Type B pancreatic cell (in vitro differentiated cells): ENCODE results near the gene PARS2. TPM values are rescaled to one million over a fixed set of nuclear protein-coding genes. Genes with fewer than 3 reads are reported as not detected.
A peak's percentile ranks its signal among the peaks of the same experiment; 100 is the strongest.

ENCODE experiments used
- DNase-seq: peaks from one replicate; pipeline ENCODE4 v3.0.0; 2021; ENCODE audit warnings: mixed read lengths; ENCODE audit not compliant: unreplicated experiment; ENCODE audit errors: extremely low spot score
- H3K27ac Mint-ChIP-seq: 2 replicates; pipeline ENCODE4 v1.8.0; 2021; ENCODE audit warnings: mild to moderate bottlenecking, mixed read lengths
- H3K27me3 Mint-ChIP-seq: 2 replicates; pipeline ENCODE4 v1.8.0; 2021; ENCODE audit warnings: mixed read lengths
- H3K36me3 Mint-ChIP-seq: 2 replicates; pipeline ENCODE4 v1.8.0; 2021; ENCODE audit warnings: mixed read lengths
- H3K4me1 Mint-ChIP-seq: one replicate; pipeline ENCODE4 v1.8.0; 2021; ENCODE audit warnings: mixed read lengths; ENCODE audit not compliant: unreplicated experiment
- H3K4me3 Mint-ChIP-seq: 2 replicates; pipeline ENCODE4 v1.8.0; 2021; ENCODE audit warnings: mild to moderate bottlenecking, mixed read lengths
- H3K9me3 Mint-ChIP-seq: 2 replicates; pipeline ENCODE4 v1.8.0; 2021; ENCODE audit warnings: mixed read lengths
- CTCF ChIP-seq: fragments of 200-600 bp; sonication (generic); conservative IDR thresholded peaks from 2 replicates; pipeline ENCODE4 v1.5.0; 2021; ENCODE audit warnings: antibody characterized with exemption, mild to moderate bottlenecking
- total RNA-seq: library from RNA; stranded (reverse); gene quantifications from 2 replicates; pipeline ENCODE4 v1.2.1, GENCODE V29; 2021; ENCODE audit warnings: low replicate concordance

PARS2 gene
- total RNA-seq, 1 donor from 2014 or later = 9.5 TPM

- no peak overlapping the region for H3K27ac Mint-ChIP-seq
Observed at GRCh38 chr1:54774820-54775498, 10.6 kb upstream of the PARS2 start.

GRCh38 chr1:54772951-54773350 is 8.6 kb upstream of the PARS2 start:
- H3K36me3 Mint-ChIP-seq = no peaks in the 10 kb centered on the region
- H3K4me1 Mint-ChIP-seq = no peaks in the 10 kb centered on the region
- no peaks in the 10 kb centered on the region for H3K9me3 Mint-ChIP-seq
- H3K27me3 Mint-ChIP-seq = peaks cover 5% of the 10 kb centered on the region
- no peak for TF ChIP-seq CTCF
- DNase-seq = no peak
- no peak overlapping the region for H3K4me3 Mint-ChIP-seq
- no peak overlapping the region for H3K27ac Mint-ChIP-seq

More at GRCh38 chr1:54774820-54775498, 10.6 kb upstream of the PARS2 start:
- H3K4me3 Mint-ChIP-seq = no peak overlapping the region
- H3K4me1 Mint-ChIP-seq = no peaks in the 10 kb centered on the region
- no peaks in the 10 kb centered on the region for H3K9me3 Mint-ChIP-seq
- peaks cover 18% of the 10 kb centered on the region for H3K27me3 Mint-ChIP-seq
- no peaks in the 10 kb centered on the region for H3K36me3 Mint-ChIP-seq
- TF ChIP-seq CTCF = no peak
- no peak for DNase-seq

GRCh38 chr1:54768093-54768492 is 3.8 kb upstream of the PARS2 start:
- no peak overlapping the region for H3K4me3 Mint-ChIP-seq
- no peak for TF ChIP-seq CTCF
- H3K27ac Mint-ChIP-seq = no peak overlapping the region

GRCh38 chr1:54767526-54767925 is 3.2 kb upstream of the PARS2 start:
- Mint-ChIP-seq H3K27me3 (peaks cover 9% of the 10 kb centered on the region), H3K9me3 (no peaks in the 10 kb centered on the region), H3K4me1 (peaks cover 16% of the 10 kb centered on the region), H3K27ac (no peak overlapping the region), H3K4me3 (no peak overlapping the region), H3K36me3 (no peaks in the 10 kb centered on the region)
- no peak for DNase-seq
- no peak for TF ChIP-seq CTCF

More at GRCh38 chr1:54768093-54768492, 3.8 kb upstream of the PARS2 start:
- Mint-ChIP-seq H3K9me3 (no peaks in the 10 kb centered on the region), H3K4me1 (peaks cover 12% of the 10 kb centered on the region), H3K27me3 (peaks cover 9% of the 10 kb centered on the region), H3K36me3 (no peaks in the 10 kb centered on the region)
- no peak for DNase-seq

- Mint-ChIP-seq H3K4me3 (peak overlapping the region; percentile 21), H3K27me3 (peaks cover 9% of the 10 kb centered on the region), H3K9me3 (no peaks in the 10 kb centered on the region), H3K27ac (no peak overlapping the region), H3K4me1 (peaks cover 16% of the 10 kb centered on the region), H3K36me3 (no peaks in the 10 kb centered on the region)
- TF ChIP-seq CTCF = no peak
- DNase-seq = no peak
Observed at GRCh38 chr1:54766726-54767125, 2.4 kb upstream of the PARS2 start.
